ENCODE data around the gene GRB7.

Gene GRB7

DNA sequence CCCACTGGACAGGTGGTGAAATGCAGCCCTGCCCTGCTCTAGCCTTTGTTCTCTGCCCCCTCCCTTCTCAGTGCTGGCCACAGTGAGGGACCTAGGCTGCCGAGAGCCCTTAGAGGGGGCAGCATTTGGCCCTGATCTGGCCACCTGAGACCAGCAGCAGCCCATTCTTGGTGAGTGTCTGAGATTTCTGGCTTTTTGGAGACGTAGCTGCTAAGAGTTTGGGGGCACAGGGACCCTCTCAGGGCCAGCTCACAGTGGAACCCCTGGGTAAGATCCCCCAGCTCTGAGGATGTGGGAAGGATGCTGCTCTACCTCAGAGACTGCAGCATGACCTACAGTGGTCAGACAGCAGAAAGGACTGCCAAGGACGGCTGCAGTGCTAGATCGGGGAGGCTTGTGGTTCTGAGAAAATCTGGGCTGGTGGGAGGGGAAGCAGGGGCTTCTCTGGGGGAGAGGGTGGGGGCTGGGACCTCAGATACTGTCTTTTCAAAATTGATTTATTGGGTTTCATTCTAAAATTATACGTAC lies 13.3 kb downstream of the GRB7 start:
- no peak overlapping the region for H3K27ac ChIP-seq (ENCODE audit: low read depth, low read length)
- H3K4me2 ChIP-seq (ENCODE audit: low read depth, low read length, poor library complexity, severe bottlenecking): no peak overlapping the region
- no peak overlapping the region for H2AFZ ChIP-seq (ENCODE audit: low read depth, low read length, severe bottlenecking)
- no peak overlapping the region for H3K9ac ChIP-seq (ENCODE audit: low read length)
- no peaks in the 10 kb centered on the region for H3K79me2 ChIP-seq (ENCODE audit: insufficient read depth, low read length)
- peaks cover 15% of the 10 kb centered on the region for H3F3A ChIP-seq (ENCODE audit: insufficient read depth)
- no peaks in the 10 kb centered on the region for H3K27me3 ChIP-seq (ENCODE audit: low read length)
- H3K4me3 ChIP-seq (ENCODE audit: insufficient read depth, low read length, poor library complexity, severe bottlenecking): no peak overlapping the region
- no peaks in the 10 kb centered on the region for H4K20me1 ChIP-seq (ENCODE audit: low read depth, low read length)
- H3K9me3 ChIP-seq (ENCODE audit: insufficient read depth, low read length): no peaks in the 10 kb centered on the region
- H3K36me3 ChIP-seq (ENCODE audit: low read length): no peaks in the 10 kb centered on the region
- TF ChIP-seq EZH2phosphoT487 (conservative IDR thresholded peaks at IDR 0.05; ENCODE audit: low read length) (no peak), CTCF (IDR thresholded peaks at IDR 0.05; ENCODE audit: insufficient read depth, low read length, poor library complexity, severe bottlenecking) (no peak)
- H3K9me2 ChIP-seq (replicated peaks; ENCODE audit: insufficient read depth, low read length): no peaks in the 10 kb centered on the region

GRCh38 chr17:39751637-39752036 lies 13.9 kb downstream of the GRB7 start:
- Histone ChIP-seq H4K20me1 (ENCODE audit: low read depth, low read length) (no peaks in the 10 kb centered on the region), H3K4me2 (ENCODE audit: low read depth, low read length, poor library complexity, severe bottlenecking) (no peak overlapping the region), H3K36me3 (ENCODE audit: low read length) (no peaks in the 10 kb centered on the region), H3K27me3 (ENCODE audit: low read length) (no peaks in the 10 kb centered on the region), H3K9me2 (replicated peaks; ENCODE audit: insufficient read depth, low read length) (no peaks in the 10 kb centered on the region), H3K9me3 (ENCODE audit: insufficient read depth, low read length) (no peaks in the 10 kb centered on the region), H3K27ac (ENCODE audit: low read depth, low read length) (no peak overlapping the region), H3K79me2 (ENCODE audit: insufficient read depth, low read length) (no peaks in the 10 kb centered on the region), H3K9ac (ENCODE audit: low read length) (no peak overlapping the region), H2AFZ (ENCODE audit: low read depth, low read length, severe bottlenecking) (no peak overlapping the region), H3F3A (ENCODE audit: insufficient read depth) (peaks cover 21% of the 10 kb centered on the region), H3K4me3 (ENCODE audit: insufficient read depth, low read length, poor library complexity, severe bottlenecking) (no peak overlapping the region)
- TF ChIP-seq EZH2phosphoT487 (conservative IDR thresholded peaks at IDR 0.05; ENCODE audit: low read length) (no peak), CTCF (IDR thresholded peaks at IDR 0.05; ENCODE audit: insufficient read depth, low read length, poor library complexity, severe bottlenecking) (no peak)

- H3K79me2 ChIP-seq (ENCODE audit: insufficient read depth, low read length): no peaks in the 10 kb centered on the region
These were observed 14.6 kb downstream of the GRB7 start for GRCh38 chr17:39752241-39752881.

More at GRCh38 chr17:39752241-39752881, 14.6 kb downstream of the GRB7 start:
- Histone ChIP-seq H3K9ac (ENCODE audit: low read length) (no peak overlapping the region), H3K27ac (ENCODE audit: low read depth, low read length) (no peak overlapping the region), H3F3A (ENCODE audit: insufficient read depth) (peaks cover 28% of the 10 kb centered on the region), H2AFZ (ENCODE audit: low read depth, low read length, severe bottlenecking) (no peak overlapping the region), H3K9me3 (ENCODE audit: insufficient read depth, low read length) (no peaks in the 10 kb centered on the region), H3K27me3 (ENCODE audit: low read length) (no peaks in the 10 kb centered on the region), H3K4me3 (ENCODE audit: insufficient read depth, low read length, poor library complexity, severe bottlenecking) (no peak overlapping the region), H3K4me2 (ENCODE audit: low read depth, low read length, poor library complexity, severe bottlenecking) (no peak overlapping the region), H4K20me1 (ENCODE audit: low read depth, low read length) (no peaks in the 10 kb centered on the region), H3K9me2 (replicated peaks; ENCODE audit: insufficient read depth, low read length) (no peaks in the 10 kb centered on the region), H3K36me3 (ENCODE audit: low read length) (no peaks in the 10 kb centered on the region)
- TF ChIP-seq CTCF (IDR thresholded peaks at IDR 0.05; ENCODE audit: insufficient read depth, low read length, poor library complexity, severe bottlenecking) (no peak), EZH2phosphoT487 (conservative IDR thresholded peaks at IDR 0.05; ENCODE audit: low read length) (no peak)
